ENCODE results near the gene SOX6.

The SOX6 gene

GRCh38 chr11:16363706-16364105, 7.4 kb upstream of the SOX6 start:
- DNase-seq: no peak

GRCh38 chr11:16361108-16361865, 4.9 kb upstream of the SOX6 start:
- DNase-seq: no peak

- no peak for DNase-seq
Observed at GRCh38 chr11:16359369-16359768, 3.0 kb upstream of the SOX6 start.

- no peak for DNase-seq
Observed at GRCh38 chr11:16358726-16359125, 2.4 kb upstream of the SOX6 start.

- no peak for DNase-seq
Observed at GRCh38 chr11:16357775-16358174, 1.4 kb upstream of the SOX6 start.

GRCh38 chr11:16356761-16357393, 531 bp upstream of the SOX6 start:
- DNase-seq: no peak

GRCh38 chr11:16352707-16353106, 3.6 kb downstream of the SOX6 start:
- DNase-seq: no peak

- no peak for DNase-seq
Observed at GRCh38 chr11:16350125-16350524, 6.2 kb downstream of the SOX6 start.

- DNase-seq: no peak
Observed at GRCh38 chr11:16347928-16348685, 8.2 kb downstream of the SOX6 start.

- no peak for DNase-seq
Observed at GRCh38 chr11:16346975-16347374, 9.4 kb downstream of the SOX6 start.

- no peak for DNase-seq
Observed at GRCh38 chr11:16341853-16342252, 14.5 kb downstream of the SOX6 start.

- DNase-seq: no peak
Observed at GRCh38 chr11:16338393-16338792, 18.0 kb downstream of the SOX6 start.

GRCh38 chr11:16337421-16338213, 18.7 kb downstream of the SOX6 start:
- DNase-seq: no peak

- DNase-seq: no peak
Observed at GRCh38 chr11:16336721-16337120, 19.6 kb downstream of the SOX6 start.

GRCh38 chr11:16336204-16336603, 20.1 kb downstream of the SOX6 start:
- no peak for DNase-seq

- DNase-seq: no peak
Observed at GRCh38 chr11:16335236-16335962, 20.9 kb downstream of the SOX6 start.

GRCh38 chr11:16326679-16327297, 29.6 kb downstream of the SOX6 start:
- DNase-seq: no peak

- no peak for DNase-seq
Observed at GRCh38 chr11:16322190-16322589, 34.2 kb downstream of the SOX6 start.

GRCh38 chr11:16321148-16321547, 35.2 kb downstream of the SOX6 start:
- DNase-seq: no peak

- no peak for DNase-seq
Observed at GRCh38 chr11:16318320-16318719, 38.0 kb downstream of the SOX6 start.

- no peak for DNase-seq
Observed at GRCh38 chr11:16317712-16318111, 38.6 kb downstream of the SOX6 start.

- DNase-seq: no peak
Observed at GRCh38 chr11:16313846-16314245, 42.5 kb downstream of the SOX6 start.
